ENCODE results near the gene PRKN.

Gene PRKN

GRCh38 chr6:162069995-162070394 lies 657.6 kb downstream of the PRKN start:
- Histone ChIP-seq H3K27ac (ENCODE audit: low read depth, low read length) (no peak overlapping the region), H3K9me3 (ENCODE audit: control insufficient read depth, insufficient read depth, low read depth, low read length) (0 out of 2 replicates have a peak, but pooled peaks cover 3% of the 10 kb centered on the region), H3K4me3 (ENCODE audit: low read depth, low read length) (no peak overlapping the region), H3K27me3 (ENCODE audit: control insufficient read depth, insufficient read depth, low read length) (no peaks in the 10 kb centered on the region), H3K4me1 (ENCODE audit: control insufficient read depth, insufficient read depth, low read length) (no peaks in the 10 kb centered on the region), H3K9ac (ENCODE audit: low read length) (no peak overlapping the region), H3K36me3 (ENCODE audit: control insufficient read depth, insufficient read depth, low read length) (no peaks in the 10 kb centered on the region)

- no peak overlapping the region for H3K9ac ChIP-seq (ENCODE audit: low read length)
- no peaks in the 10 kb centered on the region for H3K27me3 ChIP-seq (ENCODE audit: control insufficient read depth, insufficient read depth, low read length)
- H3K9me3 ChIP-seq (ENCODE audit: control insufficient read depth, insufficient read depth, low read depth, low read length): 0 out of 2 replicates have a peak, but pooled peaks cover 3% of the 10 kb centered on the region
- no peak overlapping the region for H3K4me3 ChIP-seq (ENCODE audit: low read depth, low read length)
- no peaks in the 10 kb centered on the region for H3K36me3 ChIP-seq (ENCODE audit: control insufficient read depth, insufficient read depth, low read length)
- H3K4me1 ChIP-seq (ENCODE audit: control insufficient read depth, insufficient read depth, low read length): no peaks in the 10 kb centered on the region
- H3K27ac ChIP-seq (ENCODE audit: low read depth, low read length): no peak overlapping the region
Measured at GRCh38 chr6:162068340-162068739, 659.2 kb downstream of the PRKN start.

GRCh38 chr6:162063666-162064065 lies 663.9 kb downstream of the PRKN start:
- no peak overlapping the region for H3K9ac ChIP-seq (ENCODE audit: low read length)
- no peaks in the 10 kb centered on the region for H3K9me3 ChIP-seq (ENCODE audit: control insufficient read depth, insufficient read depth, low read depth, low read length)
- H3K36me3 ChIP-seq (ENCODE audit: control insufficient read depth, insufficient read depth, low read length): no peaks in the 10 kb centered on the region
- no peak overlapping the region for H3K4me3 ChIP-seq (ENCODE audit: low read depth, low read length)
- H3K27me3 ChIP-seq (ENCODE audit: control insufficient read depth, insufficient read depth, low read length): no peaks in the 10 kb centered on the region
- H3K4me1 ChIP-seq (ENCODE audit: control insufficient read depth, insufficient read depth, low read length): no peaks in the 10 kb centered on the region
- H3K27ac ChIP-seq (ENCODE audit: low read depth, low read length): no peak overlapping the region

- Histone ChIP-seq H3K27ac (ENCODE audit: low read depth, low read length) (no peak overlapping the region), H3K4me3 (ENCODE audit: low read depth, low read length) (no peak overlapping the region), H3K27me3 (ENCODE audit: control insufficient read depth, insufficient read depth, low read length) (no peaks in the 10 kb centered on the region), H3K36me3 (ENCODE audit: control insufficient read depth, insufficient read depth, low read length) (no peaks in the 10 kb centered on the region), H3K9ac (ENCODE audit: low read length) (no peak overlapping the region), H3K4me1 (ENCODE audit: control insufficient read depth, insufficient read depth, low read length) (peaks cover 4% of the 10 kb centered on the region; the same call in 1 of the 2 replicates), H3K9me3 (ENCODE audit: control insufficient read depth, insufficient read depth, low read depth, low read length) (no peaks in the 10 kb centered on the region)
Measured at GRCh38 chr6:162058281-162058875, 669.2 kb downstream of the PRKN start.

GRCh38 chr6:162056745-162057144 lies 670.8 kb downstream of the PRKN start:
- no peaks in the 10 kb centered on the region for H3K9me3 ChIP-seq (ENCODE audit: control insufficient read depth, insufficient read depth, low read depth, low read length)
- no peaks in the 10 kb centered on the region for H3K27me3 ChIP-seq (ENCODE audit: control insufficient read depth, insufficient read depth, low read length)
- no peaks in the 10 kb centered on the region for H3K36me3 ChIP-seq (ENCODE audit: control insufficient read depth, insufficient read depth, low read length)
- no peak overlapping the region for H3K4me3 ChIP-seq (ENCODE audit: low read depth, low read length)
- H3K27ac ChIP-seq (ENCODE audit: low read depth, low read length): no peak overlapping the region
- H3K9ac ChIP-seq (ENCODE audit: low read length): no peak overlapping the region
- peaks cover 4% of the 10 kb centered on the region; the same call in 1 of the 2 replicates for H3K4me1 ChIP-seq (ENCODE audit: control insufficient read depth, insufficient read depth, low read length)

GRCh38 chr6:162056061-162056460 lies 671.5 kb downstream of the PRKN start:
- Histone ChIP-seq H3K9me3 (ENCODE audit: control insufficient read depth, insufficient read depth, low read depth, low read length) (no peaks in the 10 kb centered on the region), H3K4me1 (ENCODE audit: control insufficient read depth, insufficient read depth, low read length) (peaks cover 4% of the 10 kb centered on the region; the same call in 1 of the 2 replicates), H3K9ac (ENCODE audit: low read length) (no peak overlapping the region), H3K27me3 (ENCODE audit: control insufficient read depth, insufficient read depth, low read length) (no peaks in the 10 kb centered on the region), H3K27ac (ENCODE audit: low read depth, low read length) (no peak overlapping the region), H3K36me3 (ENCODE audit: control insufficient read depth, insufficient read depth, low read length) (no peaks in the 10 kb centered on the region), H3K4me3 (ENCODE audit: low read depth, low read length) (no peak overlapping the region)

- Histone ChIP-seq H3K36me3 (ENCODE audit: control insufficient read depth, insufficient read depth, low read length) (no peaks in the 10 kb centered on the region), H3K27me3 (ENCODE audit: control insufficient read depth, insufficient read depth, low read length) (no peaks in the 10 kb centered on the region), H3K27ac (ENCODE audit: low read depth, low read length) (no peak overlapping the region), H3K9ac (ENCODE audit: low read length) (no peak overlapping the region), H3K4me3 (ENCODE audit: low read depth, low read length) (no peak overlapping the region), H3K4me1 (ENCODE audit: control insufficient read depth, insufficient read depth, low read length) (peaks cover 4% of the 10 kb centered on the region; the same call in 1 of the 2 replicates), H3K9me3 (ENCODE audit: control insufficient read depth, insufficient read depth, low read depth, low read length) (no peaks in the 10 kb centered on the region)
Measured at GRCh38 chr6:162055365-162055764, 672.2 kb downstream of the PRKN start.

GRCh38 chr6:162053084-162053483 lies 674.5 kb downstream of the PRKN start:
- no peaks in the 10 kb centered on the region for H3K27me3 ChIP-seq (ENCODE audit: control insufficient read depth, insufficient read depth, low read length)
- no peak overlapping the region for H3K4me3 ChIP-seq (ENCODE audit: low read depth, low read length)
- H3K27ac ChIP-seq (ENCODE audit: low read depth, low read length): no peak overlapping the region
- no peak overlapping the region for H3K9ac ChIP-seq (ENCODE audit: low read length)
- H3K9me3 ChIP-seq (ENCODE audit: control insufficient read depth, insufficient read depth, low read depth, low read length): no peaks in the 10 kb centered on the region
- peaks cover 4% of the 10 kb centered on the region; the same call in 1 of the 2 replicates for H3K4me1 ChIP-seq (ENCODE audit: control insufficient read depth, insufficient read depth, low read length)
- no peaks in the 10 kb centered on the region for H3K36me3 ChIP-seq (ENCODE audit: control insufficient read depth, insufficient read depth, low read length)

- Histone ChIP-seq H3K9ac (ENCODE audit: low read length) (no peak overlapping the region), H3K4me3 (ENCODE audit: low read depth, low read length) (no peak overlapping the region), H3K36me3 (ENCODE audit: control insufficient read depth, insufficient read depth, low read length) (no peaks in the 10 kb centered on the region), H3K4me1 (ENCODE audit: control insufficient read depth, insufficient read depth, low read length) (peaks cover 4% of the 10 kb centered on the region; the same call in 1 of the 2 replicates), H3K27ac (ENCODE audit: low read depth, low read length) (no peak overlapping the region), H3K9me3 (ENCODE audit: control insufficient read depth, insufficient read depth, low read depth, low read length) (no peaks in the 10 kb centered on the region), H3K27me3 (ENCODE audit: control insufficient read depth, insufficient read depth, low read length) (no peaks in the 10 kb centered on the region)
Measured at GRCh38 chr6:162050579-162050978, 677.0 kb downstream of the PRKN start.

- H3K9me3 ChIP-seq (ENCODE audit: control insufficient read depth, insufficient read depth, low read depth, low read length): no peaks in the 10 kb centered on the region
- H3K9ac ChIP-seq (ENCODE audit: low read length): no peak overlapping the region
- H3K4me3 ChIP-seq (ENCODE audit: low read depth, low read length): no peak overlapping the region
- H3K27me3 ChIP-seq (ENCODE audit: control insufficient read depth, insufficient read depth, low read length): no peaks in the 10 kb centered on the region
- H3K27ac ChIP-seq (ENCODE audit: low read depth, low read length): no peak overlapping the region
- no peaks in the 10 kb centered on the region for H3K36me3 ChIP-seq (ENCODE audit: control insufficient read depth, insufficient read depth, low read length)
- H3K4me1 ChIP-seq (ENCODE audit: control insufficient read depth, insufficient read depth, low read length): no peaks in the 10 kb centered on the region
Measured at GRCh38 chr6:162046324-162046723, 681.2 kb downstream of the PRKN start.

- Histone ChIP-seq H3K9ac (ENCODE audit: low read length) (no peak overlapping the region), H3K27ac (ENCODE audit: low read depth, low read length) (no peak overlapping the region), H3K36me3 (ENCODE audit: control insufficient read depth, insufficient read depth, low read length) (no peaks in the 10 kb centered on the region), H3K4me3 (ENCODE audit: low read depth, low read length) (no peak overlapping the region), H3K27me3 (ENCODE audit: control insufficient read depth, insufficient read depth, low read length) (no peaks in the 10 kb centered on the region), H3K4me1 (ENCODE audit: control insufficient read depth, insufficient read depth, low read length) (no peaks in the 10 kb centered on the region), H3K9me3 (ENCODE audit: control insufficient read depth, insufficient read depth, low read depth, low read length) (no peaks in the 10 kb centered on the region)
Measured at GRCh38 chr6:162032620-162033019, 694.9 kb downstream of the PRKN start.

All from HUES6 (cell line).